Panc1 (cell line): ENCODE measurements around the gene RNF144A. TPM values are rescaled to one million over a fixed set of nuclear protein-coding genes. Genes with fewer than 3 reads are reported as not detected.

ENCODE experiments used
- ATAC-seq: fragments of 200-7000 bp; cut with Tn5 transposase; 2 replicates; pipeline ENCODE4 v1.9.1; 2020; ENCODE audit warnings: mild to moderate bottlenecking, moderate library complexity
- BruUV-seq: library from RNA; stranded (reverse); fragments of 400-500 nt; replicated peaks from 2 replicates; lab custom pipeline; 2021; lab: Mats Ljungman, UMichigan
- CTCF ChIA-PET: fragments of 300-600 bp; sonication (Branson Sonifier 250); formaldehyde crosslinking; loops from one replicate; lab custom pipeline; 2022; ENCODE audit warnings: antibody characterized with exemption; lab: Charles Lee
- POLR2A ChIA-PET: fragments of 300-600 bp; sonication (Branson Sonifier 250); formaldehyde crosslinking; loops from one replicate; lab custom pipeline; 2022; ENCODE audit warnings: antibody characterized with exemption; lab: Charles Lee
- DNase-seq: peaks from one replicate; pipeline ENCODE4 v3.0.0-alpha.2; 2010; ENCODE audit warnings: low read depth, low spot score
- H3K27ac ChIP-seq: 2 replicates; pipeline ENCODE4 v1.5.1; 2011; ENCODE audit warnings: mild to moderate bottlenecking, low read length, inconsistent platforms
- H3K27me3 ChIP-seq: fragments of 200-500 bp; sonication (Bioruptor generic); 2 replicates; pipeline ENCODE4 v1.6.0; 2014; ENCODE audit warnings: low read length, inconsistent platforms; ENCODE audit not compliant: control insufficient read depth, insufficient read depth
- H3K36me3 ChIP-seq: fragments of 200-500 bp; sonication (Bioruptor generic); 2 replicates; pipeline ENCODE4 v1.5.1; 2014; ENCODE audit warnings: inconsistent platforms, mild to moderate bottlenecking, low read length, moderate library complexity; ENCODE audit not compliant: control insufficient read depth, insufficient read depth
- H3K4me1 ChIP-seq: 2 replicates; pipeline ENCODE4 v1.5.1; 2011; ENCODE audit warnings: inconsistent platforms, mild to moderate bottlenecking, low read length, moderate library complexity; ENCODE audit not compliant: control insufficient read depth, insufficient read depth
- H3K4me3 ChIP-seq, 2 experiments: 2 replicates each; pipeline ENCODE4 v1.5.1; 2011 to 2012; ENCODE audit warnings: low read depth in 2 of 2, low read length in 2 of 2, mild to moderate bottlenecking in 2 of 2, inconsistent platforms in 1 of 2, moderate library complexity in 1 of 2
- H3K9me3 ChIP-seq: fragments of 200-500 bp; sonication (Bioruptor generic); 2 replicates; pipeline ENCODE4 v1.5.1; 2014; ENCODE audit warnings: low read depth, mild to moderate bottlenecking, inconsistent platforms, low read length, moderate library complexity; ENCODE audit not compliant: control insufficient read depth, insufficient read depth
- CTCF ChIP-seq: fragments of 450-650 bp; IDR thresholded peaks from 2 replicates; pipeline ENCODE4 v1.5.1; 2017; ENCODE audit warnings: mild to moderate bottlenecking
- POLR2AphosphoS5 ChIP-seq: IDR thresholded peaks from 2 replicates; pipeline ENCODE4 v1.6.1; 2012; ENCODE audit warnings: mild to moderate bottlenecking, low read depth, low read length, moderate library complexity
- REST ChIP-seq, 2 experiments: IDR thresholded peaks; 2 replicates each; pipeline ENCODE4 v1.6.1; 2011 to 2012; ENCODE audit warnings: low read depth in 2 of 2, control low read depth in 1 of 2, low read length in 1 of 2, mild to moderate bottlenecking in 1 of 2, moderate library complexity in 1 of 2; ENCODE audit not compliant: insufficient read depth in 1 of 2
- SIN3A ChIP-seq: IDR thresholded peaks from 2 replicates; pipeline ENCODE4 v1.6.1; 2012; ENCODE audit warnings: low read depth, mild to moderate bottlenecking, low read length, moderate library complexity, borderline replicate concordance; ENCODE audit not compliant: insufficient read depth
- TCF7L2 ChIP-seq: IDR thresholded peaks from 2 replicates; pipeline ENCODE4 v1.6.1; 2011; ENCODE audit warnings: mild to moderate bottlenecking, low read depth, low read length, inconsistent platforms
- in situ Hi-C: cut with HindIII; loops from 2 replicates; pipeline ENCODE4 v1.10.0; 2016; ENCODE audit warnings: low sequenced_read_pairs, low pct_unique_long_range_greater_than_20kb
- intact Hi-C: fragments of 100-400 bp; cut with micrococcal nuclease; formaldehyde crosslinking; loops from one replicate; pipeline ENCODE4 v1.10.0; 2022; ENCODE audit not compliant: unreplicated experiment
- total RNA-seq: library from RNA; stranded (reverse); gene quantifications from one replicate; pipeline ENCODE4 v1.2.1, GENCODE V29; 2021; ENCODE audit not compliant: unreplicated experiment

The RNF144A gene
- total RNA-seq, 1 experiment from 2014 or later = 5.4 TPM

GRCh38 chr2:7075834-7076233 lies 158.6 kb downstream of the RNF144A start:
- POLR2A ChIA-PET = no interaction called here
- Histone ChIP-seq H3K4me3 (no peak overlapping the region), H3K27ac (no peak overlapping the region), H3K27me3 (no peaks in the 10 kb centered on the region), H3K9me3 (no peaks in the 10 kb centered on the region), H3K36me3 (no peaks in the 10 kb centered on the region), H3K4me1 (no peaks in the 10 kb centered on the region)
- TF ChIP-seq REST (IDR thresholded peaks at IDR 0.05; ENCODE audit: insufficient read depth in 1 of 2, low read depth in 2 of 2, low read length in 1 of 2) (no peak), SIN3A (no peak), CTCF (no peak), POLR2AphosphoS5 (no peak), TCF7L2 (no peak)
- CTCF ChIA-PET = no interaction called here
- no TSS peak for BruUV-seq
- in situ Hi-C loops (no loop called here), intact Hi-C loops (no loop called here)
- DNase-seq = no peak
- no peak for ATAC-seq

GRCh38 chr2:7077660-7078267 lies 160.6 kb downstream of the RNF144A start:
- CTCF ChIA-PET = no interaction called here
- no TSS peak for BruUV-seq
- in situ Hi-C loops (no loop called here), intact Hi-C loops (no loop called here)
- no peak for DNase-seq
- Histone ChIP-seq H3K36me3 (no peaks in the 10 kb centered on the region), H3K4me3 (no peak overlapping the region), H3K27ac (no peak overlapping the region), H3K27me3 (no peaks in the 10 kb centered on the region), H3K9me3 (no peaks in the 10 kb centered on the region), H3K4me1 (no peaks in the 10 kb centered on the region)
- TF ChIP-seq TCF7L2 = no peak
- no peak for TF ChIP-seq REST (IDR thresholded peaks at IDR 0.05; ENCODE audit: insufficient read depth in 1 of 2, low read depth in 2 of 2, low read length in 1 of 2)
- TF ChIP-seq CTCF = no peak
- no peak for TF ChIP-seq POLR2AphosphoS5
- no peak for TF ChIP-seq SIN3A
- POLR2A ChIA-PET = no interaction called here
- ATAC-seq = no peak
